ENCODE results near the gene PIK3R1.

PIK3R1 gene

DNA sequence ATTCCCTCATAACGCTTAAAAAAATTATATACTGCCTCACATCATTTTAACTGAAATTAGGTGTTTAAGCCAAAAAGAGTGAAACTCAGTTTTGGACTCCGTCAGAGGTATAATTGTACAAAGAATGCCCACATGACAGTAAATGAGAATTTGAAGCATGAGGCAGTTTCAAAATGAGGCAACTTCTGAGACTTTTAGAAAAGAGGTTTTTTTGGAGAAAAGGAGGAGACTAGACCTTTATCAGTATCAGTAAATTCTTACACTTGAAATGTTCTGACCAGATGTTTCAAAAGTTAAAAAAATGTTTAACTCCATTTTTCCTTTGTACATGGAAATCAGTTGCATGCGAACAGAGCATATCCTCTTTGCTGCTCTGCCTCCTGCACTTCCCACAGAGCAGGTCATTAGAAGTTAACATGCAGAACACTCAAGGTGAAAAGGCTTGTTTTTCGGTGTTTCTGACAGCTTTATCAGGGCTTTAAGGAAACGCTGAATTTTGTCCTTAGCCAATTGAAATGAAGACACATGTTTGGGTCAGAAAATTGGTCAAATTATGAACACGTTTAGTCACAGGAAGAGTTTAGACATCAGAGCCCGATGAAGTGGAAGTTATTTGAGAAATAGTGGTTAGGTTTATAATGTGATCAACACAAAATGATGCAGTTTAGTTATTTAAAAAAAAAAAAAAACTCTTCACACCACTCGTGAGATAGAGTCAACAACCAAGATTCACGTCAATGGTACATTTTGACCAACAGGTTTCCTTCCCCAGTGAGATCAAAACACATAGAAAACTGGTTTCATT, 59.5 kb downstream of the PIK3R1 start:
- DNase-seq = no peak

- DNase-seq = no peak
Measured at GRCh38 chr5:68276740-68277139, 61.2 kb downstream of the PIK3R1 start.

- DNase-seq = no peak
Measured at GRCh38 chr5:68277431-68277830, 61.9 kb downstream of the PIK3R1 start.

DNA sequence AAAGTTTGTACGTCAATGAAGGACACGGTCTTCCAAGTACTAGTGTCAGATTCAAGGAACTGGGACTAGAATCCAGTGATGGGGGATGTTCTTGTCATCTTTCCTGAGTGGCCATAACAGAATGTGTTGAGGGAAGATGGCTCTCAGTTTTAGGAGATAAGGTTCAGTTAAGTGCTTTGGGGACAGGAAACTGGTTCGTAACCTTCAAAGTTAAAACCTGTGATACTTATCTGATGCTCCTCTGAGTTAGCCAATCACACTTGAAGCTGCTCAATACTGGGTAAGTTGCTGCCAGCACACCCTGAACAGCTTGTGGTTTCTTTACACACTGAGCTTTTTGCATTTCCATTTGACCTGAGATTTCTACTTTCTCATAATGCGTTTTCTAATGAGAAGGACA, 64.4 kb downstream of the PIK3R1 start:
- DNase-seq = no peak

DNA sequence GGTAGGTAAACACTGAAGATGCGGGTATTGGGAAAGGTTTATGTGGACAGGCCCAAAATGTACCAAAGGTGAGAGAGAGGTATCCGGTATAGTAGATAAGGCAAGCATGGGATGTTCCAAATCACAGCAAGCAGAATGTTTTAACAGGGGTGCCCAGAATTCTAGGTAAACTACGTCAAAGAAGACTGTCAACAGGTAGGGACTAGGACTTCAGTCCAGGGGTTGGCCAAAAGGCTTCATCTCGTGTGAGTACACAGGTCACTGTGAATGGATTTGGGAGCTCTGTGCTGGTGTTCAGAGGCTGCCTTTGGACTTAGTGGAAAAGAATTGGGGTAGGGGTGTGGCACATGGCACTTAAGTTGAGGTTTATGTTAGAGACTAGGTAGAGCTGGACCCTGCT, 66.4 kb downstream of the PIK3R1 start:
- DNase-seq = no peak

DNA sequence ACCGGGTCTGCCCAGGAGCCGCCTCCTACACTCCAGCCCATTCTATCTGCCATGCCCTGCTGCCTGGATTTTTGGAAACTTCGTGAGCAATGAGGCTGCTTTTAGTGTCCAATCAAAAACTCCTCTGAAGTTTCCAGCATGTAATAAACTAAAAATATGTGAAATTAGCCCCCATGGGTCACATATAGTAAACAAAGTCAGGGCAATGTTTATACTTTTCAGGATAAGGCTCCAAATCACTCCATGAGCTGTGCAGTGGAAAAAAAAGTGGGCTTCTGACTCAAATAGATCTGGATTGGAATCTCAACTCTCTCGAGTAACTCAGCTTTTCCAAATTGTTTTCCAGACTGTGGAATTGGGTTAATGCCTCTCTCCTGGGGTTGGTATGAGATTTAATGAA, 68.2 kb downstream of the PIK3R1 start:
- no peak for DNase-seq

- DNase-seq = no peak
Measured at GRCh38 chr5:68285075-68285840, 69.7 kb downstream of the PIK3R1 start.

- DNase-seq = no peak
Measured at GRCh38 chr5:68285851-68286611, 70.5 kb downstream of the PIK3R1 start.

- DNase-seq = no peak
Measured at GRCh38 chr5:68286612-68286912, 71.0 kb downstream of the PIK3R1 start.

- no peak for DNase-seq
Measured at GRCh38 chr5:68287631-68287975, 72.0 kb downstream of the PIK3R1 start.

GRCh38 chr5:68287976-68288706, 72.6 kb downstream of the PIK3R1 start:
- DNase-seq = peak; percentile 21

DNA sequence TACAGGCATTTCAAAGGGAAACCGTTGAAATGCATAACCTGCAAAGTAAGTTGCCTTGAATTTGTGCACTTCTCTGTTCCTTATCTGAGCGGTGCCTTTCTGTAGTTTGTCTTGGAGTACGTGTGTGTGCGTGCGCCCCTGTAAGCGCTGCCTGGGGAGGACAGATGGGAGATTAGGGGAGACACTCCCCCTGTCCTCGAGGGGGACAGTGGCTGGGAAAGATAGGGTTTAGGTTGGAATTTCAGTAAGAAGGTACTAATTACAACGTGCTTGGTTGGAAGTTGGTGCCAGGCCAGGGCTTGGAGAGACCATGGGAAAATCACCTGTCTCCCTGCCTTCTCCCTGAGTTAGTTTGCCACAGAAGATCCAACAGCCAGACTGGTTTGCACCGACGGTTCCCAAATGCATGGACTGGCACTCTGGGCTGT, 73.2 kb downstream of the PIK3R1 start:
- no peak for DNase-seq

DNA sequence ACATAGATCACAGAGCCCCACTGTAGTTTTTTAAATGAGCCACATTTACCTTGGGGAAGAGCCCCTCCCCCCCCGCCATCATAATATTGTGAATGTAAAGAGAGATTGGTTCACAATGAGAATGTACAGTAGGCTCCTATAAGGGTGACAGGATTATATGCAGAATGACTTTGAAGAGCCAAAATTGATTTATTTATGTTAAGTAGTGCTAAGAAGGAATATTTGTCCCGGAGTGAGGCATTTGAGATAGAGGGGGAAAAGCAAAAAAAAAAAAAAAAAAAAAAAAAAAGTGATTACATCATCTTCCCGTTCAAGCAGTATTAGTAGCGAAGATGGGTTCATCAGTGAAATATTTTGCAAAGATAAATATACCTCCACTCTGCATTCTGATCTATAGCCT, 73.9 kb downstream of the PIK3R1 start:
- no peak for DNase-seq

- no peak for DNase-seq
Measured at GRCh38 chr5:68290260-68290674, 74.7 kb downstream of the PIK3R1 start.

DNA sequence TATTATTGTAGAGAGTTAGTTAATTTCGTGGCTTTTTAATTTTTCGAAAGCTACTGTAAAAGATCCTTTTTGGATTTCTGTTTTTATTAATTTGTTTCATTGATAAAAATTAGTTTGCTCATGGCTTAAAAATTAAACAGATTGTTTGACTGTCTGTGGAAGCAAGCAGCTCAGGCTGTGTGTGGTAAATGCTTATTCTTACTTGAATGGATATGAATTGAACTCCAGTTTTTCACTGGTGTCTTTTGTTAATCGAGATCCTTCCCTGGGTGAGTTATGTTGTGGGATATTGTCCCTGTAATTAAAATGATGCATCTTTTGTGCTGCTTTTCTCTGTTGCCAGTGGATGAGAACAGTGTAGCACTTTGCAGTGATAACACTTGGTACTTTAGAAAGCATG, 75.3 kb downstream of the PIK3R1 start:
- DNase-seq = no peak

DNA sequence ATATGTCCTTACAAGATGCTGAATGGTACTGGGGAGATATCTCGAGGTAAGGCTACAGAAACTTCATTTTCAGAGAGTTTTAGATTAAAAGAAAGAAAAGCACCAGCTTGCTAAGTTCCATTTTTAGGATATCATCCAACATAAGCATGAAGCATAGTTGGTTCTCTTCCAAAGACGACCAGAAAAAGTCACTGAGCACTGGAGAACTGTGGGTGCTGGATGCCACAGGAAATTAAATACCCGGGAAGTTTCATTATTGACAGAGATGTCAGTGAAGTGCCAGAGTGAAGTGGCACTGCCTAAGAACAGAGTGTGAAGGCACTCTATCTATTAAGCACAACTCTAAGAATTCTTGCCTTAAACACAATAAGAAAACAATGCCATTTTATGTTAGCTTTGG, 76.8 kb downstream of the PIK3R1 start:
- no peak for DNase-seq

DNA sequence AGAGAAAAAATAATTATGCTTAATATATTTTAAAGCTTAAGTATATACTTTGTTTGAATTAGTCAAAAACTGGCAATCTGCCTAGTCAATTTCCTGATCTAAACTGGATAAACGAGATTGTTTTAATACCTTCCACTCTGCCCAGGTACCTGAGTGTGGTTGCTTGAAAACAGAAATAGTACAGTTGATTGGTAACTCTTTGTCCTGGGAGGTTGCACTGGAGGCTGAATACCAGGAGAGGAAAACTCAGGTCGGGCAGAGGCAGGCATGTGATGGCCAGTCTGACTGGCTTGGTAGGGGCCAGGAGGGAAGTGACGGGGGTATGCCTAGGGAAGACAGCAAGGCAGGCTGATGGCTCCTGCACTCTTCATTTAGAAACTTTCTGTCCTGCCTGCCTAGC, 80.2 kb downstream of the PIK3R1 start:
- DNase-seq = no peak

GRCh38 chr5:68296895-68297294, 81.3 kb downstream of the PIK3R1 start:
- DNase-seq = no peak

GRCh38 chr5:68297656-68298055, 82.1 kb downstream of the PIK3R1 start:
- DNase-seq = no peak

- no peak for DNase-seq
Measured at GRCh38 chr5:68298479-68298878, 82.9 kb downstream of the PIK3R1 start.

GRCh38 chr5:68299105-68299504, 83.5 kb downstream of the PIK3R1 start:
- no peak for DNase-seq

- DNase-seq = no peak
Measured at GRCh38 chr5:68299575-68299974, 84.0 kb downstream of the PIK3R1 start.

DNA sequence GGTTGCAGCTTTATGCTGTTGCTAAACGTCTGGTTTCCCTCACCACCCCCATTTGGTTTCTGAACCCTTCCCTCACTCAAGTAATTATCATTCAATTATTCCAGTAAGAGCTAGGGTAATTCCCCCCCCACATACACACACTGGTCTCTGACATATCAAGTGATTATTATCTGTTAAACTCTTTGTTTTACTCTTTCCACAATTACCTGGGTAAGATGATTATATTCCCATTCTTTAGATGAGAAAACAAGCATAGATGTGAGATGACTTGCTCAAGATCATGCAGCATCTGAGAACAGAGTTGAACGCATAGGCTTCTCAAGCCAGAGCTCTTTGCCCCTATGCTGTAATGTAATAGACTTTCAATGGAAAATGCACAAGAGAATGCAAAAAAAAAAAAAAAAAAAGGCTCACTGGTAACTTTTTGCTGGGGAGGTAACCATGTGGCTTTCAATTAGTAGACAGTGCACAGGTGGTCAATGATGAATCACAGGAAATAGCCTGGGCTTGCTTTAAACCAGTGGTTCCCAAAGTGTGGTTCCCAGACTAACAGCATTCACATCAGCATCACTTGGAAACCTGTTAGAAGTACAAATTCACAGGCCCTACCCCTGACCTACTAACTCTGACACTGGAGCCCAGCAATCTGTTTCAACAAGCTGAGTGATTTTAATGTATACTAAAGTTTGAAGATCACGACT, 87.6 kb downstream of the PIK3R1 start:
- DNase-seq = no peak

All from cortex of kidney (tissue), 1 donor.